ENCODE data around the gene TAF4B.
"Not testable (repeated sequence)": the region's sequence is repeated elsewhere in the genome, so short reads cannot be mapped to it uniquely, and the experiment has no call there.

TAF4B gene

DNA sequence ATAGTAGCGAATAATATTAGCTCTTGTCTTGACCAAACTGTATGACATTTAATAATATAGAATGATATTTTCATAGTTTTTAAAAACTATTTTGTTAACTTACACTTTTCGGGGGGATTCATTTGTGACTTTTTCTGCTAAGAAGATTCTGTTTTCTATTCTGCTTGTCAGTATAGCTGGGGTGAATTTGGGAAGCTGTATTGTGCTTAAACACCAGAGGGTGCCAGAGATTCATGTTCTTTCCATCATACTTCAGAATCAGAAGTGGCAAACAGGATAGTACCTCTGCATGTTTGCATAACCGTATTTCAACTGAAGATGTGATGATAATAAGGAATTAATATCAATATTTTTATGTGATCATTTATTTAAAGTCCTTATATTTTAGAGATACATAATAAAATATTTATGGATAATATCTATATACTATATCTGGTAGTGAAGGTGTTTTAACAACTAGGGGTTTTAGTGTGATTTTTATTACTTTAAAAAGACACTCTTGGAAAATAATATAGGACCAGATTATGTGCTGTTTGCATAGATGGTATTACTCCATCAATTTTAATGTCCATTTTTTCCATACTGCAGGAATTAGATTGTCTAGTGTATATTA, 81.0 kb downstream of the TAF4B start:
- no peak for DNase-seq (ENCODE audit: low read depth)

DNA sequence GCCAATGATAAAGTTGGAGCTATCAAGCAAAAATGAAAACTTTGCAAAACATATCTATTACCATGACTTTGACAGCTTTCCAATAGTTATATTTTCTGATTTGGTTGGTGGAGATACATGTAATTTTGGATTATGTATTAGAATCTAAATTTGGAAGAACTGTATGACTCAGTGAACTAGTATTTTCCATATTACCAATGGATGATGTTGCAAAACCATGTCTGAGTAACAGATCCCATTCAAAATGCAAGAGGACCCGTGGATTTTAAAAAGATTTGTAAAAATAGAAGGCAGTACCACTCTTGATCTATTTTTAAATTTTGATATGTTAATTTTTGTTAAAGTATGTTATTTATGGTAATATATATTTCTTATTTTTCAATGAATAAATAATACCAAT, 83.0 kb downstream of the TAF4B start:
- no peak for DNase-seq (ENCODE audit: low read depth)

DNA sequence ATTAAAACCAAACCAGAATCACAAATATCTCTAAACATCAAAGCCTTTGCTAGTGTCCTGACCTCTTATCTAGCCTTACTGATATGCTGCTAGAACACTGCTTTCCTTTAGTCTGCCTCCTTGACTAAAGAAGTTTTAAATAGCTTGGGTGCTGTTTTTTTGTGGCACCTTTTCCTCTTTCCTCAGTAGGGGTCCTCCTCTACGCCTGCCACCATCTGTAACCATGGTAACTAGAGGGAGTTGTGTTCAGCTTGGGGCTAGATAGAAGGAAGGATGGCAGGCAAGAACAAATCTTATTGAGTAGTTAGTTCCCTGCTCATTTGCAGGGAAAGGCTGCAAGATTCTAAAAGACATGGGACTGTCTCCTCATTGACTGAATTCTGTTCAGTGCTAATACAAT, 86.0 kb downstream of the TAF4B start:
- no peak for DNase-seq (ENCODE audit: low read depth)

- DNase-seq (ENCODE audit: low read depth), result no peak
Observed at GRCh38 chr18:26317398-26317797, 91.2 kb downstream of the TAF4B start.

GRCh38 chr18:26320686-26321085, 94.4 kb downstream of the TAF4B start:
- no peak for DNase-seq (ENCODE audit: low read depth)

DNA sequence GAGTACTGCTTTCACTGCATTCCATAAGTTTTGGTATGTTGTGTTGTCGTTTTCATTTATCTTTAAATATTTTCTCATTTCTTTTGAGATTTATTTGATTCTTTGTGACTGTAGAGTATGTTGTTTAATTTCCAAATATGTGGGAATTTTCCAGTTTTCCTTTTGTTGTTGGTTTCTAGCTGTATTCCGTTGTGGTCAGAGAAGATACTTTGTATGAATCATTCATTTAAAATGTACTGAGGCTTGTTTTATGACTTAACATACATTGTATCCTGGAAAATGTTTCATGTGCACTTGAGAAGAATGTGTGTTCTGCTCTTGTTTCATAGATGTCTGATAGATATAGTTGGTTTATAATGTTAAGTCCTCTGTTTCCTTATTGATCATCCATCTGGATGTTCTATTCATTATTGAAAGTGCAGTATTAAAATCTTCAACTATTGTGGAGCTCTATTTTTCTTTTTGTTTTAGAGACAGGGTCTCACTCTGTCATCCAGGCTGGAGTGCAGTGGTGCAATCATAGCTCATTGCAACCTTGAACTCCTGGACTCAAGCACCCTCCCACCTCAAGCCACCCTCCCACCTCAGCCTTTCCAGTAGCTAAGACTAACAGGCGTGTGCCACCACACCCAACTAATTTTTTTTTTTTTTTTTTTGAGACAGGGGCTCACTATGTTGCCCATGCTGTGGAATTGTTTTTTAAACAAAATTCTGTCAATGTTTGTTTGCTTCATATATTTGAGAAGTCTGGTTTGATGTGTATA, 96.8 kb downstream of the TAF4B start:
- no peak for DNase-seq (ENCODE audit: low read depth)

DNA sequence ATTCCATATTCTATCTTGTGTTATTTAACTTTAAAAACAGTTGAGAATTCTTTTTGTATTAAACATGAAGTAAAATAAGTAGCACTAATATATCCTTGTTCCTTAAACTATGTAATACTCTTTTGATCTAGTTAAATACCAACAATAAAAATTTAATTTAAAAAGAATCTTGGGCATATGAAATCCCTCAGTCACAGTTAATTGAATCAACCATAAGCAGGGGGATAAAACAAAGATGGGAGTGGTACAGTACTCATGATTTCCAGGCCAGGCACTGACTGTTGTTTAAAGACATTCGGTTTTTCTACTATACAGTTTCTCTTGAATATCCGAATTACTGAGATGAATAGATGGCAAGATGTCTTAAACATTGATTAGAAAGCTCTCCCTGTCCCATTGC, 99.5 kb downstream of the TAF4B start:
- no peak for DNase-seq (ENCODE audit: low read depth)

GRCh38 chr18:26327062-26327461, 100.8 kb downstream of the TAF4B start:
- no peak for DNase-seq (ENCODE audit: low read depth)

DNA sequence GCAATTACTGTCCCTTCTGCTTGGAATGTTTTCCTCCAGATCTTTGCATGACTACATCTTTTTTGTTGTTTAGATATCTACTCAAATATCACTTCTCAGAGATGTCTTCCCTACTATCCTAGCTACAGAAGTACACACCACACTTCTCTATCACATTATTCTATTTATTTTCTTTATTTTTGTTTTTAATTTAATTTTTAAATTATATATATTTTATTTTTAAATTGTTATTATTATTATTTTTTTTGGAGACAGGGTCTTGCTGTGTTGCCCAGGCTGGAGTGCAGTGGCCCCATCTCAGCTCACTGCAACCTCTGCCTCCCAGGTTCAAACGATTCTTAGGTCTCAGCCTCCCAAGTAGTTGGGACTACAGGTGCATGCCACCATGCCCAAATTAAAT, 106.7 kb downstream of the TAF4B start:
- DNase-seq (ENCODE audit: low read depth), result no peak

DNA sequence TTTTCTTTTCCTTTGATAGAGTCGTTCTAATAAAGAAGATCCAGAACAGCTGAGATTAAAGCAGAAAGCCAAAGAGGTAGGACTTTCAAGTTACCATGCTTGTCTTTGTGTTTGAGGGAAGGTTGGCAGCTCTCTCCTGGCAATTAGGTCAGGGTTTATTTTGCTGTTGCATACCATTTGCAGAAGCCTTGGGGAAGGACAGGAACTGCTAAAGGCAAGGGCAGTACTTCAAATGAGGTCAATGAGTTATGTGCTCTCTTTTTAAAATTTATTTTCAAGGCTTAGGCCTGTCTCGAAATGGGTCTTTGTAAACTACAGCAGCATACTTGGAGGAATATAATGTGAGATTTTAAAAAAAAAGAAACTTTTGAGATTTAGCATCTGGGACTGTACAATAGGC, 108.9 kb downstream of the TAF4B start:
- no peak for DNase-seq (ENCODE audit: low read depth)

- DNase-seq (ENCODE audit: low read depth), result no peak
Observed at GRCh38 chr18:26335571-26336487, 109.6 kb downstream of the TAF4B start.

GRCh38 chr18:26336572-26336971, 110.3 kb downstream of the TAF4B start:
- no peak for DNase-seq (ENCODE audit: low read depth)

DNA sequence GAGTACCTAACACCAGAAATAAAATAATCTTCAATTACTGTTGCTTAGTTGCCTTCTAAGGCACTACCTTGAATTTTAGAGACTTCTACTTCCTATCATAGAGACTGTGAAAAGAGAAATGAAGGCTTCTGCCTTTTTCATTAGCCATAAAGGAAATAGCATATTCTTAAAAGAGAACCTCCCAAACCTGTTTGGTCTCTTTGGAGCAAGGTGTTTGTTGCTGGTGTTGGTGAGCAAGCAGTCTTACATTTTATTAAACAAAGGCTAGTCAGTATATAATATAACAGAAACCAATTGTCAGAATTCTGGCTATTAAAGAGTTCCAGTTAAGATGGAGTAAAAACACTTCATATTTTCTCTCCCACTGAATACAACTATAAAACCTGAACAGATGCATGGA, 116.4 kb downstream of the TAF4B start:
- DNase-seq (ENCODE audit: low read depth), result no peak

GRCh38 chr18:26350961-26351360, 124.7 kb downstream of the TAF4B start:
- DNase-seq (ENCODE audit: low read depth), result no peak

- DNase-seq (ENCODE audit: low read depth), result no peak
Observed at GRCh38 chr18:26356045-26356785, 130.0 kb downstream of the TAF4B start.

- DNase-seq (ENCODE audit: low read depth), result no peak
Observed at GRCh38 chr18:26357960-26358359, 131.7 kb downstream of the TAF4B start.

- DNase-seq (ENCODE audit: low read depth), result no peak
Observed at GRCh38 chr18:26362021-26362420, 135.8 kb downstream of the TAF4B start.

DNA sequence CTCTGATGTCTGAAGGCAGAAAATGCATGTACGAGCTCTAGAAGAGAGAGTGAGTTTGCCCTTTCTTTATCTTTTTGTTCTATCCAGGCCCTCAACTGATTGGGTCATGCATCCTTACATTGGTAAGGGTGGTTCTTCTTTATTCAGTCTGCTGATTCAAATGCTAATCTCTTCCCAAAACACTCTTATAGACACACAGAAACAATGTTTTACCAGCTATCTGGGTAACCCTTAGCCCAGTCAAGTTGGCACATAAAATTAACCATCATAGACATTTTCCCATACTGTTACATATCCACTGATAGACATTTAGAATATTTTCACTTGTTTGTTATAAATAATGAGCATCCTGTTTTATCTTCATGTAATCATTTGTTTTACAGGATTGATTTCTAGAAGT, 141.2 kb downstream of the TAF4B start:
- no peak for DNase-seq (ENCODE audit: low read depth)

- DNase-seq (ENCODE audit: low read depth), result no peak
Observed at GRCh38 chr18:26370037-26370436, 143.8 kb downstream of the TAF4B start.

GRCh38 chr18:26376105-26376504, 149.9 kb downstream of the TAF4B start:
- no peak for DNase-seq (ENCODE audit: low read depth)

DNA sequence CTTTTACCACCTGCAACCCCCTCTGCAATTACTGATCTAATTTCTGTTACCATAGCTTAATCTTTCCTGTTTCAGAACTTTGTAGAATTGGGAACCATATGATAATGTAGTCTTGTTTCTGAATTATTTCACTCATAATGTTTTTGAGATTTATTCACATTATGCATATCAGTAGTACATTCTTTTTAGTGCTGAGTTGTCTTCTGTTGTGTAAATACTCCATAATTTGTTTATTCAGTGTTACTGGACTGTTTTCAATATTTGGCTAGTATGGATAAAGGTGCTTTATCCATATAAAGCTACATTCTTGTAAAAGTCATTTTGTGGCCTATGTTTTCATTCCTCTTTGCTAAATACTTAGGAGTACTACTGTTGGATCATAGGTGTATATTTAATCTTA, 152.5 kb downstream of the TAF4B start:
- DNase-seq (ENCODE audit: low read depth), result no peak

DNA sequence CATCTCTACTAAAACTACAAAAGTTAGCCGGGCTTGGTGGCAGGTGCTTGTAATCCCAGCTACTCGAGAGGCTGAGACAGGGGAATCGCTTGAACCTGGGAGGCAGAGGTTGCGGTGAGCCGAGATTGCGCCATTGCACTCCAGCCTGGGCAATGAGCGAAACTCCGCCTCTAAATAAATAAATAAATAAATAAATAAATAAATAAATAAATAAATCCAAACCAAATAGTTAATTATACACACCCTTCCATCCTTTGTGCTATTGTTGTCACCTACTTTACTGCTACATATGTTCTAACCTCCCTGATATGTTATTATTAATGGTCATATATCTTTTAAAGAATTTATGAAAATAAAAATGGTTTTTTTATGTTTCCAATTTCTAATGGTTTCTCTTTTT, 155.3 kb downstream of the TAF4B start:
- not testable (repeated sequence) for DNase-seq (ENCODE audit: low read depth)

All from T follicular helper cell (primary cell).